Spinal cord (tissue), 10 donors: ENCODE data around the gene NKAIN4. TPM values are rescaled to one million over a fixed set of nuclear protein-coding genes. Genes with fewer than 3 reads are reported as not detected.
A peak's percentile ranks its signal among the peaks of the same experiment; 100 is the strongest.

Source experiments
- DNase-seq, 6 donors: peaks; one replicate each; pipeline versions ENCODE4 v3.0.0 to v3.0.0-alpha.2; 2013 to 2015; ENCODE audit warnings: low spot score in 6 of 6, low read depth in 4 of 6
- H3K27ac ChIP-seq: one replicate; pipeline ENCODE4 v1.5.1; 2013; ENCODE audit warnings: low read depth, low read length, control low read depth
- H3K27me3 ChIP-seq: one replicate; pipeline ENCODE4 v1.6.1; 2013; ENCODE audit warnings: low read length; ENCODE audit not compliant: control insufficient read depth, insufficient read depth
- H3K36me3 ChIP-seq: one replicate; pipeline ENCODE4 v1.6.1; 2013; ENCODE audit warnings: low read length; ENCODE audit not compliant: control insufficient read depth, insufficient read depth
- H3K4me1 ChIP-seq: one replicate; pipeline ENCODE4 v1.6.1; 2013; ENCODE audit warnings: low read length; ENCODE audit not compliant: control insufficient read depth, insufficient read depth
- H3K4me3 ChIP-seq: one replicate; pipeline ENCODE4 v1.5.1; 2013; ENCODE audit warnings: low read depth, low read length, control low read depth
- H3K9me3 ChIP-seq: one replicate; pipeline ENCODE4 v1.6.1; 2013; ENCODE audit warnings: low read length; ENCODE audit not compliant: control insufficient read depth, insufficient read depth
- WGBS: methylation state at CpG from one replicate; pipeline ENCODE4 v1.1.5; 2013; ENCODE audit warnings: missing lambda C conversion rate; ENCODE audit not compliant: insufficient coverage; 5-methylcytosine and 5-hydroxymethylcytosine counted together
- polyA plus RNA-seq, 2 donors: library from polyadenylated mRNA; unstranded; fragments of 120-200 nt; gene quantifications; one replicate each; pipeline ENCODE4 v1.2.1, GENCODE V29; 2013; ENCODE audit not compliant: insufficient read length in 2 of 2
- total RNA-seq, 2 donors: library from RNA; depleted of rRNA in 1 of 2; stranded (reverse); fragments of 120-200 nt in 1 of 2; fragments of >200 nt in 1 of 2; gene quantifications; one replicate each; pipeline versions ENCODE4 v1.2.3 to v1.2.4, GENCODE V29; 2013 to 2014
- donor health status: healthy.

Gene NKAIN4
- total and polyA plus RNA-seq, 4 donors, result 38.7 to 153 (median 83.8) TPM

DNA sequence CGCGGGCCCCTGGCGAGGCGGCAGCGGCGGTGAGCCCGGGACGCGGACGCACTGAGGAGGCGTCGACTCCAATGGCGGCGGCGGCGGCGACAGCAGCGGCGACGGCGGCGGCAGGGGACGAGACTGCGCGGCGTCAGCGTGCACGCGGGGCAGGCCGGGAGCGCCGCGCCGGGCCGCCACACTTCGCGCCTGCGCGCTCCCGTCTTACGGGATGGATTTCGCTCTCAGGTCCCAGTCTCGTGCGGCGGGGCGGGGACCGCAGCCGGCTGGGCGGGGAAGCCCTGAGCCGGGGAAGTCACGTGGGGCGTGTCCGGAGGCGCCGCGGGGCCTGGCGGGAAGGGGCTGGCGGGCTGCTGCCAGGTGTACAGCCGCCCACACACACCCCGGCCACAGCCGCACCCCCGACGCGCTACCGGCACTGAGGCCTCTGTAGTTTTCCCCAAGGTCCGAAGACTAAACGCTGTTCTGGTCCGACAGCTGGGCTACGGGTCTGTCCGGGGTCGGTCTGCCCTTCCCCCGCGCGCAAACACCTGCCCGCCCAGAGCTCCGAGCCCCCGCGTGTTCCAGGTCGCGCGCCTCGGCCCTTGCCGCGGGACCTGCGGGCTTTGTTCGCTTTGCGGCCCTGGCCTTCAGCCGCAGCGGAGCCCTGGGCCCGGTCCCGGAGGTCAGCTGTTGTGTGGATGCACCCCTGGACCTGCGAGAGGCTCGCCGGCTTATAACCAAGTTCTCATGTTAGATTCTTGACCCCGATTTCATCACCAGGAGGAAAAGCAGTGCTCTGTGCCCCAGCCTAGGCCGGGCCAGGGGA lies 38.0 kb downstream of the NKAIN4 start, which contains the start of gene YTHDF1:
TSS of gene YTHDF1 (minus strand) at position 91 of the 808 bp plus-strand sequence. CDS start 239 bp downstream, outside the sequence.
- peaks cover 24% of the 10 kb centered on the region for H3K36me3 ChIP-seq
- under 1% methylated on average over 96 of the region's 96 CpGs for WGBS
- H3K27ac ChIP-seq, result peak within 1 kb of the TSS; percentile 75
- H3K9me3 ChIP-seq, result no peaks in the 10 kb centered on the region
- H3K27me3 ChIP-seq, result no peaks in the 10 kb centered on the region
- peaks cover 17% of the 10 kb centered on the region for H3K4me1 ChIP-seq
- peak; percentile 84 to 98 (median 92) for DNase-seq
- peak within 1 kb of the TSS; percentile 66 for H3K4me3 ChIP-seq

GRCh38 chr20:63215101-63216040 lies 38.9 kb downstream of the NKAIN4 start:
- H3K4me3 ChIP-seq, result peak overlapping the region; percentile 66
- DNase-seq, result no peak
- peaks cover 23% of the 10 kb centered on the region for H3K4me1 ChIP-seq
- H3K36me3 ChIP-seq, result peaks cover 33% of the 10 kb centered on the region
- 2% methylated on average over 81 of the region's 81 CpGs for WGBS
- no peaks in the 10 kb centered on the region for H3K9me3 ChIP-seq
- no peaks in the 10 kb centered on the region for H3K27me3 ChIP-seq
- no peak overlapping the region for H3K27ac ChIP-seq

DNA sequence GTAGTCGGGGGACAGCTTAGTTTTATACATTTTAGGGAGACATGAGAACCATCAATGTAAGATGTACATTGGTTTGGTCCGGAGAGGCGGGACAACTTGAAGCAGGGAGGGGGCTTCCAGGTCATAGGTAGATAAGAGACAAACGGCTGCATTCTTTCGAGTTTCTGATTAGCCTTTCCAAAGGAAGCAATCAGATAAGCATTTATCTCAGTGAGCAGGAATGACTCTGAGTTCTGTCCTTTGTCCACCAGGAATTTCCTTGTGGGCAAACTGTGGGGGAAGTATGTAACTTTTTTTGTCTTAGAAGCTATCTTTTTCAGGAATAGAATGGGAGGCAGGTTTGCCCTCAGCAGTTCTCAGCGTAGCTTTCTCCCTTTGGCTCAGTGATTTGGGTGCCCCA lies 39.7 kb downstream of the NKAIN4 start:
- Histone ChIP-seq H3K27ac (no peak overlapping the region), H3K27me3 (no peaks in the 10 kb centered on the region), H3K9me3 (no peaks in the 10 kb centered on the region), H3K4me3 (no peak overlapping the region), H3K4me1 (peaks cover 23% of the 10 kb centered on the region), H3K36me3 (peaks cover 39% of the 10 kb centered on the region)
- 76% methylated on average over 4 of the region's 6 CpGs for WGBS
- no peak for DNase-seq

- H3K27ac ChIP-seq, result no peak overlapping the region
- H3K4me3 ChIP-seq, result no peak overlapping the region
- no peaks in the 10 kb centered on the region for H3K9me3 ChIP-seq
- H3K27me3 ChIP-seq, result no peaks in the 10 kb centered on the region
- 100% methylated on average over 1 of the region's 5 CpGs for WGBS
- no peak for DNase-seq
- peaks cover 48% of the 10 kb centered on the region for H3K36me3 ChIP-seq
- peaks cover 23% of the 10 kb centered on the region for H3K4me1 ChIP-seq
Measured at GRCh38 chr20:63212792-63213191, 41.5 kb downstream of the NKAIN4 start.

DNA sequence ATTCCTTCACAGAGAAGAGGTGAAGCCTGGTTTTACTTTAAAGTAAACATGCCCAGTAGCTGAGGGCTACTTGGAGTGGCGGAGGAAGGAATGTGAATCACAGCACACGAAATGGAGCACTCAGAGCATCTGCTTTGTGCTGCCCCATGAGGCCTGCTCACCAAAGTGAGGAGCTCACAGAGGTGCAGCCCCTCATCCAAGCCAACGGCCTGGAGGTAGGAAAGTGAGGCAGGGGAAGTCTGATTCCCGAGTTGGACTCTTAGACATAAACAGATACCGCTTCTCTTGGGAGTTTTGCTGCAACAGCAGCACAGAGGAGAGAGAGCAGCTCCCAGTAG lies 41.9 kb downstream of the NKAIN4 start:
- no peak for DNase-seq
- H3K9me3 ChIP-seq, result no peaks in the 10 kb centered on the region
- H3K4me3 ChIP-seq, result no peak overlapping the region
- H3K4me1 ChIP-seq, result peaks cover 23% of the 10 kb centered on the region
- peaks cover 52% of the 10 kb centered on the region for H3K36me3 ChIP-seq
- no peaks in the 10 kb centered on the region for H3K27me3 ChIP-seq
- no peak overlapping the region for H3K27ac ChIP-seq
- 76% methylated on average over 4 of the region's 5 CpGs for WGBS

DNA sequence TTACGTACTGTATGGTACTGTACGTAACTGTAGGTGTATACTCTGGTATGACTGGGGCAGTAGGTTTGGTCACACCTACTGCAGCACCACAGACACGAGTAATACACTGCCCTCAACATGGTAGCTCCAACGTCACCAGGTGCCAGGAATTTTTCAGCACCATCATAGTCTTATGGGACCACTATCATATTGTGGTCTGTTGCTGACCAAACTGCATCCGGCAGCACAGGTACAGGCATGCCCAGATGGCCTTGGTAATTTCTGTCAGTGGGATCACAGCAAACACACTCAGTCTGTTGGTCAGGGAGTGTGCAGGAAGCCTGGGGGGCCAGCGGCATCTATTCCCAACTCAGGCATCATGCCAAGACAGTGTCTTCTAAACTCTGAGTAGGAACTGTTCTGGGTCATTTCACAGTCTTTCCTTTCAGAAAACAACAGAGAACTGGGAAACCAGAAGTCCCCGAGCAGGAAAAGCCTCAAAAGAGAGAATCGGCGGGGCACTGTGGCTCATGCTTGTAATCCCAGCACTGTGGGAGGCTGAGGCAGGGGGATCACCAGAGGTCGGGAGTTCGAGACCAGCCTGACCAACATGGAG lies 44.2 kb downstream of the NKAIN4 start:
- no peaks in the 10 kb centered on the region for H3K9me3 ChIP-seq
- peaks cover 74% of the 10 kb centered on the region for H3K36me3 ChIP-seq
- H3K27me3 ChIP-seq, result no peaks in the 10 kb centered on the region
- peaks cover 9% of the 10 kb centered on the region for H3K4me1 ChIP-seq
- 66% methylated on average over 5 of the region's 11 CpGs for WGBS
- no peak overlapping the region for H3K4me3 ChIP-seq
- H3K27ac ChIP-seq, result no peak overlapping the region
- DNase-seq, result no peak

- DNase-seq, result no peak
- H3K4me3 ChIP-seq, result no peak overlapping the region
- no peaks in the 10 kb centered on the region for H3K27me3 ChIP-seq
- peaks cover 6% of the 10 kb centered on the region for H3K4me1 ChIP-seq
- no peaks in the 10 kb centered on the region for H3K9me3 ChIP-seq
- no peak overlapping the region for H3K27ac ChIP-seq
- 43% methylated on average over 5 of the region's 6 CpGs for WGBS
- H3K36me3 ChIP-seq, result peaks cover 87% of the 10 kb centered on the region
Measured at GRCh38 chr20:63208346-63208909, 45.8 kb downstream of the NKAIN4 start.

- H3K4me1 ChIP-seq, result peaks cover 6% of the 10 kb centered on the region
- WGBS, result 57% methylated on average over 6 of the region's 11 CpGs
- H3K9me3 ChIP-seq, result no peaks in the 10 kb centered on the region
- H3K27ac ChIP-seq, result no peak overlapping the region
- H3K36me3 ChIP-seq, result peaks cover 87% of the 10 kb centered on the region
- DNase-seq, result peak in 1 of 6 donors; percentile 23
- H3K4me3 ChIP-seq, result no peak overlapping the region
- no peaks in the 10 kb centered on the region for H3K27me3 ChIP-seq
Measured at GRCh38 chr20:63206878-63207277, 47.4 kb downstream of the NKAIN4 start.

DNA sequence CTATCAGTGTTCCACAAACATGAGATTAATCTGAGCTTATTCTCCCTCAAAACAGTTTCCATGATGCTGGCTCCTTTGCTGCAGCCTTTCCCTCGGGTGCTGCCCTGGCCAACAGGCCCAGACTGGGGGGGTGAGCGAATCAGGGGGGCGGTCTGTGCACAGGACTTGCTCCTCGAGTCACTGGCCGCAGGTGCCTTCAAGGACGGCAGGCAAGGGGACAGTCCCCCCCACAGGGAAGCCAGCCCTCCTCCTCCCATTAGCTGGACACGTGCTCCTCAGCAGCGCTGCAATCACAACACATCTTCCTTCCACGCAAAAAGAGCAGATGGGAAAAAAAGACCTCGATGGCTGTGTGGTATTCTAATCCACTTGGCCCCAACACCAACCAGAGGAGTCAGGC lies 48.4 kb downstream of the NKAIN4 start:
- H3K9me3 ChIP-seq, result no peaks in the 10 kb centered on the region

More for the DNA sequence above, 48.4 kb downstream of the NKAIN4 start:
- no peak for DNase-seq
- 86% methylated on average over 7 of the region's 10 CpGs for WGBS
- peaks cover 6% of the 10 kb centered on the region for H3K4me1 ChIP-seq
- peaks cover 86% of the 10 kb centered on the region for H3K36me3 ChIP-seq
- no peaks in the 10 kb centered on the region for H3K27me3 ChIP-seq
- H3K4me3 ChIP-seq, result no peak overlapping the region
- H3K27ac ChIP-seq, result no peak overlapping the region
